GM12878 (cell line): ENCODE measurements around the gene TNIP1.

Source experiments
- ATF7 ChIP-seq: fragments of 450-650 bp; IDR thresholded peaks from 2 replicates; pipeline ENCODE4 v1.6.1; 2016; ENCODE audit warnings: low read depth, mild to moderate bottlenecking
- CTCF ChIP-seq, 3 experiments: IDR thresholded peaks in 2 of 3; conservative IDR thresholded peaks in 1 of 3; 2 replicates each; pipeline ENCODE4 v1.5.1; 2011; ENCODE audit warnings: low read depth in 3 of 3, low read length in 3 of 3, mild to moderate bottlenecking in 3 of 3, control low read depth in 2 of 3, moderate library complexity in 2 of 3, inconsistent platforms in 1 of 3, mixed read lengths in 1 of 3; ENCODE audit not compliant: control insufficient read depth in 2 of 3, insufficient read depth in 1 of 3; ENCODE audit errors: extremely low read depth in 1 of 3
- EZH2 ChIP-seq: IDR thresholded peaks from 2 replicates; pipeline ENCODE4 v1.6.1; 2012; ENCODE audit warnings: low read depth, mild to moderate bottlenecking, control low read depth, inconsistent platforms, low read length, borderline replicate concordance; ENCODE audit not compliant: control insufficient read depth
- FOXK2 ChIP-seq: fragments of 450-650 bp; IDR thresholded peaks from 2 replicates; pipeline ENCODE4 v1.6.1; 2017; ENCODE audit warnings: mild to moderate bottlenecking, moderate library complexity
- KDM1A ChIP-seq: fragments of 200-600 bp; sonication (generic); IDR thresholded peaks from 2 replicates; pipeline ENCODE4 v1.6.1; 2016; ENCODE audit warnings: borderline replicate concordance
- POLR2AphosphoS5 ChIP-seq: IDR thresholded peaks from 2 replicates; pipeline ENCODE4 v1.6.1; 2011; ENCODE audit warnings: mild to moderate bottlenecking, low read length, inconsistent platforms
- RCOR1 ChIP-seq: conservative IDR thresholded peaks from 2 replicates; pipeline ENCODE4 v1.6.1; 2012; ENCODE audit warnings: low read depth, low read length, improper control_type of control experiment

- TF ChIP-seq KDM1A: no peak
- TF ChIP-seq POLR2AphosphoS5: 0 out of 2 replicates have a peak, but pooled peaks have one; percentile 22
- TF ChIP-seq ATF7: no peak
- TF ChIP-seq CTCF (IDR thresholded peaks at IDR 0.05 in 2 of 3, conservative IDR thresholded peaks at IDR 0.05 in 1 of 3; ENCODE audit: control insufficient read depth in 2 of 3, extremely low read depth in 1 of 3, insufficient read depth in 1 of 3, low read depth in 3 of 3, low read length in 3 of 3): peak; percentile 7 to 42 (median 30); a peak in 2 of 6 replicates
- no peak for TF ChIP-seq EZH2
- no peak for TF ChIP-seq RCOR1
- no peak for TF ChIP-seq FOXK2
Observed at GRCh38 chr5:151082282-151082902, 1.6 kb upstream of the TNIP1 start.
